Measurements from ENCODE around the gene ADAT2. TPM values are rescaled to one million over a fixed set of nuclear protein-coding genes. Genes with fewer than 3 reads are reported as not detected.

The ADAT2 gene
- total and polyA plus RNA-seq, 2 of the 8 experiments (the other 6 are each of a cell fraction or from before 2014, with no cell fraction given): 4.3 to 11.8 TPM

- Histone ChIP-seq H3K9ac (replicated peaks in 1 of 4; ENCODE audit: extremely low read depth in 1 of 4, low read depth in 3 of 4, low read length in 3 of 4) (no peak overlapping the region), H3K27me3 (replicated peaks in 1 of 4; ENCODE audit: control insufficient read depth in 3 of 4, extremely low read depth in 1 of 4, insufficient read depth in 3 of 4, low read length in 3 of 4) (no peaks in the 10 kb centered on the region), H2BK5ac (ENCODE audit: low read depth, low read length) (no peak overlapping the region), H2BK20ac (ENCODE audit: low read length) (no peak overlapping the region), H4K91ac (replicated peaks; ENCODE audit: insufficient read length, low read length) (no peak overlapping the region), H3K79me2 (ENCODE audit: control insufficient read depth in 1 of 2, insufficient read depth in 2 of 2, low read length in 2 of 2) (no peaks in the 10 kb centered on the region; a peak in 1 of 4 replicates), H4K20me1 (replicated peaks in 1 of 2; ENCODE audit: control insufficient read depth in 1 of 2, insufficient read depth in 2 of 2, low read length in 2 of 2) (peaks cover 0 to 2% of the 10 kb centered on the region in 2 experiments), H3K4me1 (replicated peaks in 1 of 4; ENCODE audit: control insufficient read depth in 3 of 4, insufficient read depth in 4 of 4, low read length in 3 of 4) (no peaks in the 10 kb centered on the region), H2BK120ac (replicated peaks; ENCODE audit: low read depth, low read length) (no peak overlapping the region), H3K18ac (ENCODE audit: extremely low read depth, low read length) (no peak overlapping the region), H3K27ac (ENCODE audit: low read depth, low read length) (no peak overlapping the region), H3K36me3 (ENCODE audit: control insufficient read depth in 2 of 4, insufficient read depth in 4 of 4, low read length in 3 of 4) (no peaks in the 10 kb centered on the region), H3K14ac (ENCODE audit: insufficient read length) (no peak overlapping the region), H3K23ac (ENCODE audit: insufficient read length) (no peak overlapping the region), H3K9me3 (ENCODE audit: insufficient read depth in 2 of 2, low read depth in 1 of 2, low read length in 1 of 2) (no peaks in the 10 kb centered on the region), H3K79me1 (ENCODE audit: low read depth, low read length) (no peaks in the 10 kb centered on the region), H3K23me2 (ENCODE audit: low read depth, low read length) (no peaks in the 10 kb centered on the region), H4K5ac (ENCODE audit: insufficient read length, low read depth, low read length) (no peak overlapping the region), H4K8ac (ENCODE audit: extremely low read depth, insufficient read depth, low read length) (no peak overlapping the region), H3K4me3 (ENCODE audit: extremely low read depth in 1 of 4, insufficient read depth in 2 of 4, low read depth in 3 of 4, low read length in 4 of 4) (no peak overlapping the region), H2AFZ (ENCODE audit: low read length) (no peak overlapping the region), H3K4me2 (ENCODE audit: insufficient read depth in 1 of 2, low read depth in 2 of 2, low read length in 2 of 2) (no peak overlapping the region), H3K4ac (replicated peaks; ENCODE audit: insufficient read length, low read depth, low read length) (no peak overlapping the region), H2BK12ac (ENCODE audit: low read depth, low read length) (no peak overlapping the region), H2BK15ac (ENCODE audit: low read length) (no peak overlapping the region), H2AK5ac (ENCODE audit: low read depth, low read length) (no peak overlapping the region), H3K56ac (replicated peaks; ENCODE audit: insufficient read length, low read depth, low read length) (no peak overlapping the region)
- WGBS, 2 experiments (ENCODE audit: extremely low coverage in 1 of 2, insufficient coverage in 1 of 2, insufficient read length in 1 of 2, insufficient replicate concordance in 2 of 2, low coverage in 1 of 2, low lambda C conversion rate in 2 of 2, missing lambda C conversion rate in 1 of 2): 85% methylated on average over 3 of the region's 3 CpGs; no CpG with 5 or more reads in 1 of the 2 experiments
- CTCF ChIA-PET (ENCODE audit: partially characterized antibody): interaction anchor here (1.1 kb wide), 4 partner anchors 10 to 26 kb away, joined by 3 read pairs; no protein-coding TSS in a partner anchor
- FAIRE-seq: no peak
- POLR2A ChIA-PET (ENCODE audit: partially characterized antibody): interaction anchor here (0.6 kb wide), 1 partner anchor 890 kb away, joined by 3 read pairs; no protein-coding TSS in a partner anchor
- DNase-seq (ENCODE audit: low read depth in 1 of 2, low spot score in 2 of 2): no peak
- TF ChIP-seq BRCA1 (IDR thresholded peaks at IDR 0.05; ENCODE audit: low read depth, low read length) (no peak), RNF2 (IDR thresholded peaks at IDR 0.05; ENCODE audit: borderline replicate concordance, low read depth, low read length, missing control alignments, poor library complexity, severe bottlenecking) (no peak), CHD1 (IDR thresholded peaks at IDR 0.05; ENCODE audit: low read depth, low read length) (no peak), GTF2F1 (IDR thresholded peaks at IDR 0.05; ENCODE audit: borderline replicate concordance, low read depth, low read length) (no peak), SP1 (IDR thresholded peaks at IDR 0.05; ENCODE audit: low read depth, low read length) (no peak), E2F6 (IDR thresholded peaks at IDR 0.05) (no peak), CTCF (IDR thresholded peaks at IDR 0.05; ENCODE audit: control extremely low read depth in 1 of 3, insufficient read depth in 1 of 3, low read depth in 1 of 3, low read length in 3 of 3) (no peak), EP300 (IDR thresholded peaks at IDR 0.05; ENCODE audit: borderline replicate concordance in 1 of 2, low read depth in 2 of 2, low read length in 2 of 2) (no peak), CREB1 (IDR thresholded peaks at IDR 0.05) (no peak), MAX (IDR thresholded peaks at IDR 0.05) (no peak)
Observed at GRCh38 chr6:143486752-143487151, 36.3 kb upstream of the ADAT2 start.
